Hepatic stellate cell (primary cell): ENCODE results near the gene TMEM14A.
"Not testable (repeated sequence)": the region's sequence is repeated elsewhere in the genome, so short reads cannot be mapped to it uniquely, and the experiment has no call there.

Experiments used
- DNase-seq: peaks from one replicate; pipeline ENCODE4 v3.0.0; 2011; ENCODE audit warnings: low spot score

Gene TMEM14A, protein sequence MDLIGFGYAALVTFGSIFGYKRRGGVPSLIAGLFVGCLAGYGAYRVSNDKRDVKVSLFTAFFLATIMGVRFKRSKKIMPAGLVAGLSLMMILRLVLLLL

DNA sequence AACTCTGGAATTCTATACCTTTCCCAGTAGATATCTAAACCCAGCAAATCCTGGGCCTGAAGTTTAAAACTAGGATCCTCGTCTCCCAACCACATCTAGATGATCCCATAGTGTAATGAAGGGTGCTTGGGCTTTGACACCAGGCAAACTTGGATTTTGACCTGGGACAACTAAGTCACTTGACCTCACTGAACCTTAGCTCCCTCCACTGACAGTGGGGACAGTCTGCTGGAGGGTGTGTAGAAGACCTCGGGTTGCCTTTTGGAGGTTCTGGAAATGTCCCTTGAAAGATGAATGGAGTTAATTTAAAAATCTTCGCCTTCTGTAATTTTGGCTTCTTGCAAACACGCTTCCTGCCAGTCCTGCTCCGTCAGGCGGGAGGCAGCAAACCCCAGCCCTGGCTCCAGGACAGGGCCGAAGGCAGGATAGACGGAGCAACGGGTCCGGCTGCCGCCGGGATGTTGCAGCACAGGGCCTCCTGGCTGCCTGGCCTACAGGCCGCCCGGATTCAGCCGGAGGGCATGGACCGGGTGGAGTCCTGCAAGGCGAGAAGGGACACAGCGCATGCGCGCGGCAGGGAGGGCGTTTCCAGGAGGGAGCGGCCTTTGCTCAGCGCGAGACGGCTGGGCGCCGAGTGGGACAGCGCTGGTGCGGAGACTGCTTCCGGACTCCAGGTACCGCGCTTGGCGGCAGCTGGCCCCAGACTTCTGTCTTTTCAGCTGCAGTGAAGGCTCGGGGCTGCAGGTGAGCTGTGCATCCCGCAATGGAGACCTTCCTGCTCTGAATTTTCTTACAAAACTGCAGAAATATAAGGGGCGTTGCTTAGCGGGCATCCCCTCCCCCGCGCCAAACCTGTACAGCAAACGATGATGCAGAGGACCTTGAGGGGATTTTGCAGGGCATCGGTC lies at the start of gene TMEM14A:
TSS of gene TMEM14A (plus strand) at position 612 of the 908 bp plus-strand sequence. CDS start 5,990 bp downstream, outside the sequence.
- DNase-seq, result peak; percentile 97

- no peak for DNase-seq
These were observed 49.3 kb upstream of the TMEM14A start for GRCh38 chr6:52621631-52622030.

DNA sequence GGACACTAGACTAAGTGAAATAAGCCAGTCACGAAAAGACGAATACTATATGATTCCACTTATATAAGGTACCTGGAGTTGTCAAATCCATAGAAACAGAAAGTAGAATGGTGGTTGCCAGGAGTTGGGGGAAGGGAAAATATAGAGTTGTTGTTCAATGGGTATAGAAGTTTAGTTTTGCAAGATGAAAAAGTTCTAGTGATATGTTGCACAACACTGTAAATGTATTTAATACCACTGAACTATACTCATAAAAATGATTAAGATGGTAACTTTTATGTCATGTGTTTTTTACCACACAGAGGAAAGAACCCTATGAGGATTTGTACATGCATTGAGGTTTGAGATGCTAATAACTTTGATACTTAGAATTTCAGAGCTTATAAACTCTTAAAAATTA lies 48.1 kb upstream of the TMEM14A start:
- DNase-seq, result no peak

GRCh38 chr6:52632011-52632410 lies 38.9 kb upstream of the TMEM14A start:
- DNase-seq, result no peak

- DNase-seq, result no peak
These were observed 36.7 kb upstream of the TMEM14A start for GRCh38 chr6:52634211-52634610.

DNA sequence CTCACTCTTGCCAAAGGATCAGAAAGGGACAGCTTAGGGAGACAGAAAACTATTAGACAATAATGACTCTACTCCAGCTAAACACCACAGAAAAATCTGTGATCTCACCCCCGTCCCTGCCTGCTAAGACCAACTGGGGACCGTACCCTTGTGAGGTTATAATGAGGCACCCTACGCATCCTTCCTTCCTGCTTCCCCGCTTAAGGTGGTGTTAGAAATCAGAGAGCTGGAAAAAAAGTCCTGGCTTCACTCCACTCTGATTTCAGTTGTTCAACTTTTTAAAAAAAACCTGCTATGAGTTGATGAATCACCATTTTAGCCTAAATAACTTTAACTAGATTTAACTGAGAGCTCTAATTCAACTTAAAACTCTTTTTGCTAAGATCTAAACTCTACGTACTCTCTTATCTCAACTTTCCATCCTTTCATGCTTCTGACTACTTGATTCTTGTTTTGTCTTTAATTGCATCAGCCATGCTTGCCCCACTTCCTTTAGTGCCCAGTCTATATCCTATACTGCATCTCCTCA lies 35.8 kb upstream of the TMEM14A start:
- no peak for DNase-seq

DNA sequence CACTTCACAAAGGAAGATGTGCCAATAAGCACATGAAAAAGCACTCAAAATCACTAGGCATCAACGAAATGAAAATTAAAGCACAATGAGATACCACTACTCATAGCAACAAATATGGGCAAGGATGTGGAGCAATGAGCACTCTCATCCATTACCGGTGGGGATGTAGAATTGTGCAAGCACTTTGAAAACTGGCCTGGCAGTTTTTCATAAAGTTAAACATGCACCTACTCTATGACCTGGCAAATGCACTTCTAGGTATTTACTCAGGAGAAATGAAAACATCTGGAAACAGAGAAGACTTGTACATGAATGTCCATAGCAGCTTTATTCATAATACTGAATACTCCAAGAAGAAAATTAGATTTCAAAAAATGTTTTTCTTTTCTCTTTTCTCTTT lies 34.1 kb upstream of the TMEM14A start:
- no peak for DNase-seq

DNA sequence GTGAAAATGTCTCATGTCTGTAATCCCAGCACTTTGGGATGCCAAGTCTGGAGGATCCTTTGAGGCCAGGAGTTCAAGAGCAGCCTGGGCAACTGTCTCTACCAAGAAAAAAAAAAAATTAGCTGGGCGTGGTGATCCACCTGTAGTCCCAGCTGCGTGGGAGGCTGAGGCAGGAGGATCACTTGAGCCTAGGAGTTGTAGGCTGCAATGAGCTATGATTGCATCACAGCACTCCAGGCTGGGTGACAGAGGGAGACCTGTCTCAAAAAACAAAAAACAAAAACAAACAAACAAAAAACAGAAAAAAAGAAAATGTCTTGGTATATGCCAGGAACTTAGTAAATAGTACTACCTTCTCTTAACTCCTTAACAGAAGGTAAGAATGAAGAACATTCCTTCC lies 31.4 kb upstream of the TMEM14A start:
- no peak for DNase-seq

- DNase-seq, result no peak
These were observed 30.7 kb upstream of the TMEM14A start for GRCh38 chr6:52640170-52640569.

DNA sequence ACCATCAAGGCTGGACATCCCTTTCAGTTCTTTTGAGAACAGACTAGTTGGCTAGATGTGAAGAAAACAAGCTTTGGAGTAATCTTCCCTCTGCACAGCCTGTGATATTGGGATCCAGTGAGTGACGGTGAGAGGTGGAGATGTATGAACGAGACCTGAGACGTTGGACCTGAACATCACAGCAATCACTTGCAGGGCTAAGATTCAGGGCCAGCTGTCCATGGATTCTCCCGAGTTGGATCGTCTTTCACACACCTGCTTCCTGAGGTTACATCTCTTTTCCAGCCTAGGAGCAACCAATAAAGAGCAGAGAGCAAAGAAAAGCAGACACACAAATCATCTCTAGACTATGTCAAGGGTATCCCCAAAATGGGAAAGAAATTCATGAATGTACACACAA lies 30.0 kb upstream of the TMEM14A start:
- no peak for DNase-seq

DNA sequence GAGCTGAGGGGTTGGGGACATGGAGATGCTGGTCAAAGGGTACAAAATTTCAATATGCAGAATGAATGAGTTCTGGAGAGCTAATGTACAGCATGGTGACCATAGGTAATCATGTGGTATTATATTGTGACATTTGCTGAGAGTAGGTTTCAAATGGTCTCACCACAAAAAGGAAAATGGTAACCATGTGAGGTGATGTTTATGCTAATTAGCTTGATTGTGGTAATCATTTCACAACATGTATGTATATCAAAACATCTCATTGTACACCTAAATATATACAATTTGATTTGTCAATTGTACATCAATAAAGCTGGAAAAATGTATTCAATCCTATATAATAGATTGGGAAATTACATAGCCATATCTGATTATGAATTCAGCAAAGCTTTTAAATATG lies 29.5 kb upstream of the TMEM14A start:
- DNase-seq, result no peak

- DNase-seq, result no peak
These were observed 29.1 kb upstream of the TMEM14A start for GRCh38 chr6:52641826-52642225.

GRCh38 chr6:52642368-52642767 lies 28.5 kb upstream of the TMEM14A start:
- no peak for DNase-seq

DNA sequence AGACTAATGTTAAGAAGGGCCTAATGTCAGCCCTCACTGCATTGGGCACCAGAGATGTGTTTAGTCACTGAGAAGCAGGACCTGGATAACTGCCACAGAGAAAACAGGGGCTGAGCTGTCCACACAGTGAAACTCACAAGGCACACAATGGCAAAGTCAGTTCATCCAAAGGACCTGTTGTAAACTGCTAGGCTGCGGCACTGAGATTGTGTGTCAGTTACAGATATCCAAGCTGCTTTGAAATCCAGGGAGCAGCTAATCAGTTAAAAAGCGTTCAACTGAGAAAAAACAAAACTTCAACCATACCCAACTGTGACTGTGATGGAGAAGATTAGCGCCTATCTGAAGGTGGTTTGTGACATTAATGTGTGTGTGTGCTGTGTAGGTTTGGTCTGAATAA lies 27.8 kb upstream of the TMEM14A start:
- no peak for DNase-seq

DNA sequence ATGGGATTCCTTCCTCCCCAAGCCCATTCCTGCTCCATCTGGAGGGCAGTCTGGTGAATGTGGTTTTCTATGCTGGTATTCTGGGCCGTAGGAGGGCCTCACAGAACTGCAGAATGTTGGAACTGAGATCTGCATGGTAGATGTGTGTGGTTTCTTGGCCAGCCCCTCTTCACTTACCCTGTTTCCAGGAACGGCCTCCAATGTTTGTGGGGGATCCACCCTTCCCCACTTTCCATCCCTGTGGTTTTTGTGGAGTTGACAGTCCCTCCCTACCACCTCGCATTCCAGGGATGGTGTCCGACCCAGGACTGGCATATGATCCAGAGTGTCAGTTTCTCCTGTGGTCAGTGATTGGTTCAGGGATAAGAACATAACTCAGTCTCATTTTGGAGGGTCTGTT lies 26.7 kb upstream of the TMEM14A start:
- no peak for DNase-seq

DNA sequence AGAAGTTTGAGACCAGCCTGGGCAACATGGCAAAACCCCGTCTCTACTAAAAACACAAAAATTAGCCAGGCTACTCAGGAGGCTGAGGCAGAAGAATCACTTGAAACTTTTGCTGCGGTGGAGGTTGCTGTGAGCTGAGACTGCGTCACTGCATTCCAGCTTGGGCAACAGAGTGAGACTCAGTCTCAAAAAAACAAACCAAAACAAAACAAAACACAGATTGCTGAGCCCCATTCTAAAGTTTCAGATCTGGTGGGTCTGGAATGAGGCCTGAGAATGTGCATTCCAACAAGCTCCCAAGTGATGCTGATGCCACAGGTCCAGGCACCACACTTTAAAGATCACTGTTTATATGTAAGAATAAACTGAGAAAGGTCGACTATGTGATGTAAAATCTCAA lies 24.9 kb upstream of the TMEM14A start:
- DNase-seq, result no peak

DNA sequence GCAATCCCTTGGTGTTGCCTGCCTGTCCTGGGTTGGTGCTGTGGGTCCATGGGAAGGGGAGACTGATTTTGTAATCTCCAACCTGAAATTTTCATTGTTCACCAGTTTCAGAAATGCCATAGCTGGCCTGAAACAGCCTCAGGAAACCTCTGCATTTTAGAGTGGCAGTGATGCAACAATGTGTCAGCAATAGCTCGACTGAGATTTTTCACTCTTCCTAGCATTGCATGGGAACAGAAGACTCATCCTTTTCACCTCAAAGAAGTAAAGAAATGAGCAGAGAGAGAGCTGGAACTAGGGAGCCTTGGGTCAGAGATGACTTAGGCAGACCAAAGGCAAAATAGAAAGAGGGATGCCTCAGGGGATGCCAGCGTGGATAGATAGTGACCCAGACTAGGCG lies 23.7 kb upstream of the TMEM14A start:
- no peak for DNase-seq

GRCh38 chr6:52649536-52650160 lies 21.3 kb upstream of the TMEM14A start:
- no peak for DNase-seq

GRCh38 chr6:52650941-52651340 lies 20.0 kb upstream of the TMEM14A start:
- no peak for DNase-seq

DNA sequence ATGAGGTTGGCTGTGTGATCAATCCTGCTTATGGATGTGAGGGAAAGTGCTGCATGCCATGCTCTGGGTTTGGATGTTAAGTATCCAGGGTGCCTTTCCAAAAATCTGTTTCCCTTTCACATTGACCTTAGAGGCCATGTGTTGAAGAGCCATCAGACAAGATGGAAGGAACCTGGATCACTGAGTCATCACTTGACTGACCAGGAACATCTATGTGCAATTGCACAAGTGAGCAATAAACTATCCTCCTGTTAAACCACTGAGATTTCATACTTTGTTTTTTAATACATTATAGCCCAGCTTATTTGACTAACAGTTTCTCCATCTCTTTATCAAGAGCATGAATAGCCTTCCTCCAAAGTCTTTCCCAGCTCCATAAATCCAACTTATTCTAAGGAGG lies 17.8 kb upstream of the TMEM14A start:
- DNase-seq, result no peak

GRCh38 chr6:52654007-52654406 lies 16.9 kb upstream of the TMEM14A start:
- DNase-seq, result no peak

DNA sequence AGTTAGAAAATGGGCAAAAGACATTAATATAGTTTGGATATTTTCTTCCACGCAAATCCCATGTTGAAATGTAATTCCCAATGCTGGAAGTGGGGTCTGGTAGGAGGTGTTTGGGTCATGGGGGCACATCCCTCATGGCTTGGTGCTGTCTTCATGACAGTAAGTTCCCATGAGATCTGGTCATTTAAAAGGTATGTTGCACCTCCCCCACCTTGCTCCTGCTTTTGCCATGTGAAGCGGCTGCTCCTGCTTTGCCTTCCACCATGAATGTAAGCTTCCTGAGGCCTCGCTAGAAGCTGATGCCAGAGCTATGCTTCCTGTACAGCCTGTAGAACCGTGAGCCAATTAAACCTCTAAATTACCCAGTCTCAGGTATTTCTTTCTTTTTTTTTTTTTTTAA lies 16.3 kb upstream of the TMEM14A start:
- DNase-seq, result no peak

DNA sequence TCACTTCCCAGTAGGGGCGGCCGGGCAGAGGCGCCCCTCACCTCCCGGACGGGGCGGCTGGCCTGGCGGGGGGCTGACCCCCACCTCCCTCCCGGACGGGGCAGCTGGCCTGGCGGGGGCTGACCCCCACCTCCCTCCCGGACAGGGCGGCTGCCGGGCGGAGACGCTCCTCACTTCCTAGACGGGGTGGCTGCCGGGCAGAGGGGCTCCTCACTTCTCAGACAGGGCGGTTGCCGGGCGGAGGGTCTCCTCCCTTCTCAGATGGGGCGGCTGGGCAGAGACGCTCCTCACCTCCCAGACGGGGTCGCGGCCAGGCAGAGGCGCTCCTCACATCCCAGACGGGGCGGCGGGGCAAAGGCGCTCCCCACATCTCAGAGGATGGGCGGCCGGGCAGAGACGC lies 15.0 kb upstream of the TMEM14A start:
- DNase-seq, result not testable (repeated sequence)
